ENCODE results near the gene XKR8. TPM values are rescaled to one million over a fixed set of nuclear protein-coding genes. Genes with fewer than 3 reads are reported as not detected.

Gene XKR8
- total RNA-seq (ENCODE audit: unreplicated experiment) = 14.2 TPM
- long read RNA-seq, transcript XKR8-201 (3 exons, 2,692 nt) = major isoform, 17 of 20 reads
- long read RNA-seq, partial matches to known transcripts = 0 of 20 reads
- long read RNA-seq, other reads (novel, unspliced or antisense) = 3 of 20 reads

GRCh38 chr1:27959792-27960603 lies at the start of gene XKR8:
TSS of gene XKR8 (plus strand) at chr1:27959973. CDS start at chr1:27960070, 97 bp downstream.
- H3K9me3 Mint-ChIP-seq (ENCODE audit: unreplicated experiment) = peaks cover 4% of the 10 kb centered on the region
- H3K27ac Mint-ChIP-seq (ENCODE audit: unreplicated experiment) = peak within 1 kb of the TSS; percentile 62
- H3K4me1 Mint-ChIP-seq (ENCODE audit: low read depth, unreplicated experiment) = peaks cover 6% of the 10 kb centered on the region
- TF ChIP-seq, protein P1, sequence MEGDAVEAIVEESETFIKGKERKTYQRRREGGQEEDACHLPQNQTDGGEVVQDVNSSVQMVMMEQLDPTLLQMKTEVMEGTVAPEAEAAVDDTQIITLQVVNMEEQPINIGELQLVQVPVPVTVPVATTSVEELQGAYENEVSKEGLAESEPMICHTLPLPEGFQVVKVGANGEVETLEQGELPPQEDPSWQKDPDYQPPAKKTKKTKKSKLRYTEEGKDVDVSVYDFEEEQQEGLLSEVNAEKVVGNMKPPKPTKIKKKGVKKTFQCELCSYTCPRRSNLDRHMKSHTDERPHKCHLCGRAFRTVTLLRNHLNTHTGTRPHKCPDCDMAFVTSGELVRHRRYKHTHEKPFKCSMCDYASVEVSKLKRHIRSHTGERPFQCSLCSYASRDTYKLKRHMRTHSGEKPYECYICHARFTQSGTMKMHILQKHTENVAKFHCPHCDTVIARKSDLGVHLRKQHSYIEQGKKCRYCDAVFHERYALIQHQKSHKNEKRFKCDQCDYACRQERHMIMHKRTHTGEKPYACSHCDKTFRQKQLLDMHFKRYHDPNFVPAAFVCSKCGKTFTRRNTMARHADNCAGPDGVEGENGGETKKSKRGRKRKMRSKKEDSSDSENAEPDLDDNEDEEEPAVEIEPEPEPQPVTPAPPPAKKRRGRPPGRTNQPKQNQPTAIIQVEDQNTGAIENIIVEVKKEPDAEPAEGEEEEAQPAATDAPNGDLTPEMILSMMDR (IDR thresholded peaks at IDR 0.05; ENCODE audit: partially characterized antibody, unreplicated experiment) = peak; percentile 21
- peaks cover 2% of the 10 kb centered on the region for H3K27me3 Mint-ChIP-seq (ENCODE audit: unreplicated experiment)
- peak within 1 kb of the TSS; percentile 86 for H3K4me3 Mint-ChIP-seq (ENCODE audit: unreplicated experiment)
- DNase-seq = peak; percentile 82
- no peaks in the 10 kb centered on the region for H3K36me3 Mint-ChIP-seq (ENCODE audit: unreplicated experiment)

GRCh38 chr1:27912429-27912828 lies 47.3 kb upstream of the XKR8 start:
- Mint-ChIP-seq H3K27ac (ENCODE audit: unreplicated experiment) (no peak overlapping the region), H3K36me3 (ENCODE audit: unreplicated experiment) (no peaks in the 10 kb centered on the region), H3K4me3 (ENCODE audit: unreplicated experiment) (no peak overlapping the region), H3K27me3 (ENCODE audit: unreplicated experiment) (peaks cover 2% of the 10 kb centered on the region), H3K4me1 (ENCODE audit: low read depth, unreplicated experiment) (no peaks in the 10 kb centered on the region), H3K9me3 (ENCODE audit: unreplicated experiment) (peaks cover 8% of the 10 kb centered on the region)
- DNase-seq = no peak
- TF ChIP-seq, protein P1 (IDR thresholded peaks at IDR 0.05; ENCODE audit: partially characterized antibody, unreplicated experiment) = no peak

DNA sequence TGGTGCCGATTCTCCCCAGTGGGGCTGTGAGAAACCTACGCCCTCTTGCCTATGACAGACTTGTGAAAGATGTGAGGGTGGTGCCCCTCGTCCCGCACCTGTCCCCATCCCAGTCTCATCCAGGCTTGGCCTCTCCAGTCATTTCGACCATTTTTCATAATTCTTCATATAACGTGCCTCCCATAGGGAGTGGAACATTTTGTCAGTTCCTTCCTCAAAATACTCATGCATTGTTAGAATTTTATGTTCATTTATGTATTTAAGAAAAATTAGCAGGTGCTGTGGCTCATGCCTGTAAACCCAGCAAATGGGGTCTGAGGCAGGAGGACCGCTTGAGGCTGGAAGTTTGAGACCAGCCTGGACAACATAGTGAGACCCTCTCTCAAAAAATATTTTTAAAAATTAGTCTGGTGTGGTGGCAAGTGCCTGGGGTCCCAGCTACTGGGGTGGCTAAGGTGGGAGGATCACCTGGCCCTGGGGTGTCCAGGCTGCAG lies 44.6 kb upstream of the XKR8 start:
- peak overlapping the region; percentile 100 for H3K4me3 Mint-ChIP-seq (ENCODE audit: unreplicated experiment)
- peaks cover 5% of the 10 kb centered on the region for H3K27me3 Mint-ChIP-seq (ENCODE audit: unreplicated experiment)
- peak overlapping the region; percentile 86 for H3K27ac Mint-ChIP-seq (ENCODE audit: unreplicated experiment)
- no peaks in the 10 kb centered on the region for H3K4me1 Mint-ChIP-seq (ENCODE audit: low read depth, unreplicated experiment)
- H3K36me3 Mint-ChIP-seq (ENCODE audit: unreplicated experiment) = no peaks in the 10 kb centered on the region
- H3K9me3 Mint-ChIP-seq (ENCODE audit: unreplicated experiment) = peaks cover 8% of the 10 kb centered on the region
- TF ChIP-seq, protein P1 (IDR thresholded peaks at IDR 0.05; ENCODE audit: partially characterized antibody, unreplicated experiment) = no peak
- no peak for DNase-seq

DNA sequence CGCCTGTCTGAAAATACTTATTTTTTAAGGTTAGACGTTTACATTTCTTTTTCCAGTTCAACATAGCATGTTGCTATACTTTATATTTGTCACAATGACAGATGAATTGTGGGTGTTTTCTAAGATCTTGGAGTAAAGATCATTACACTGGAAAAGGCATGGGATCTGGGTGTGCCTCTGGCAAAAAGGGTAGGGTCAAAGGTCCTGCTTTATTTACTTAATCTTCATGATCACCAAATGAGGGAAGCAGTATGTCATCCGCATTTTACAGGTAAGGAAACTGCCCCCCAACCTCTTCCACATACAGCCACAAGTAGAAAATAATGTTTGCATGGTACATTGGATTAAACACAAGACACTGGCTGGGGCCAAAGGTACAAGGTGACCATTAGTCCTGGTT lies 37.5 kb upstream of the XKR8 start:
- no peaks in the 10 kb centered on the region for H3K4me1 Mint-ChIP-seq (ENCODE audit: low read depth, unreplicated experiment)
- no peak overlapping the region for H3K27ac Mint-ChIP-seq (ENCODE audit: unreplicated experiment)
- H3K27me3 Mint-ChIP-seq (ENCODE audit: unreplicated experiment) = peaks cover 3% of the 10 kb centered on the region
- no peaks in the 10 kb centered on the region for H3K9me3 Mint-ChIP-seq (ENCODE audit: unreplicated experiment)
- no peak overlapping the region for H3K4me3 Mint-ChIP-seq (ENCODE audit: unreplicated experiment)
- no peaks in the 10 kb centered on the region for H3K36me3 Mint-ChIP-seq (ENCODE audit: unreplicated experiment)
- DNase-seq = no peak
- TF ChIP-seq, protein P1 (IDR thresholded peaks at IDR 0.05; ENCODE audit: partially characterized antibody, unreplicated experiment) = no peak
